Putamen (tissue), 1 donor: ENCODE results near the gene GDI1.

ENCODE experiments used
- DNase-seq: peaks from one replicate; pipeline ENCODE4 v3.0.0-alpha.2; 2016; ENCODE audit warnings: low spot score

GDI1 gene

DNA sequence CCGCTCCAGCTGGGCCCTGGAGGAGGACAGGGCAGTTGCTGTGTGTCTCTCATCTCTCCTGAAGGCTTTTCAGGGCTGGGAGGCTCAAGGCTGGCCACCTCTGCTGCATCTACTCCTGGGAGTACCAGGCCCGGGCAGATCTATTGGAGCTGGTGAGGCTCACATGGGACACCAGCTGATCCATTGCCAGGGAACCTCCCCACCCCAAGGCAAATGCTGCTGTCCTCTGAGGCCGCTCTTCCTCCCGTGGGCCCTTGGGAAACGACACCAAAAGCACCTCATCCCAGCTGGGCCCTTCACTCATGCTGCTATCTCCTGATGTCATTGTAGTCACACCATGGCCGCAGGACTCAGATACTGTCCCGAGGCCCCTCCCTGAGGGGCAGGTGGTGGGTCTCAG, 45.8 kb downstream of the GDI1 start:
- DNase-seq: no peak

DNA sequence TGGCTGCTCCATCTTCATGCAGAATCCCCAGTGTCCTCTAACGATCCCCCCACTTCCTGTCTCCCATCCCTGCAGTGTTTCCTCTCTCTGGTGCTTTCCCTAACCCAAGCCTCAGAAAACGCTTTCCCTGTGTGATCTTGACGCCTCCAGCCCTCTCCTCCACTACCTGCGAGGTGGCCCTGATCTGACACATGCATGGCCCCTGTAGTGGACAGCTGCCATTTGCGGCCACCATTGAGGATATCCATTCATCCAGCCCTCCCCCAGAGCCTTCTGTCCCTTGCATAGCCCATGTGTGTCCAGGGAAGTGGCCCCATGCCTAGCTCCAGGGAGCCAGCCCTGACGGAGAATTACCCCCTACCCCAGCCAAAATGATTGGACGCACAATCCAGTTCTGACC, 46.4 kb downstream of the GDI1 start:
- DNase-seq: no peak

DNA sequence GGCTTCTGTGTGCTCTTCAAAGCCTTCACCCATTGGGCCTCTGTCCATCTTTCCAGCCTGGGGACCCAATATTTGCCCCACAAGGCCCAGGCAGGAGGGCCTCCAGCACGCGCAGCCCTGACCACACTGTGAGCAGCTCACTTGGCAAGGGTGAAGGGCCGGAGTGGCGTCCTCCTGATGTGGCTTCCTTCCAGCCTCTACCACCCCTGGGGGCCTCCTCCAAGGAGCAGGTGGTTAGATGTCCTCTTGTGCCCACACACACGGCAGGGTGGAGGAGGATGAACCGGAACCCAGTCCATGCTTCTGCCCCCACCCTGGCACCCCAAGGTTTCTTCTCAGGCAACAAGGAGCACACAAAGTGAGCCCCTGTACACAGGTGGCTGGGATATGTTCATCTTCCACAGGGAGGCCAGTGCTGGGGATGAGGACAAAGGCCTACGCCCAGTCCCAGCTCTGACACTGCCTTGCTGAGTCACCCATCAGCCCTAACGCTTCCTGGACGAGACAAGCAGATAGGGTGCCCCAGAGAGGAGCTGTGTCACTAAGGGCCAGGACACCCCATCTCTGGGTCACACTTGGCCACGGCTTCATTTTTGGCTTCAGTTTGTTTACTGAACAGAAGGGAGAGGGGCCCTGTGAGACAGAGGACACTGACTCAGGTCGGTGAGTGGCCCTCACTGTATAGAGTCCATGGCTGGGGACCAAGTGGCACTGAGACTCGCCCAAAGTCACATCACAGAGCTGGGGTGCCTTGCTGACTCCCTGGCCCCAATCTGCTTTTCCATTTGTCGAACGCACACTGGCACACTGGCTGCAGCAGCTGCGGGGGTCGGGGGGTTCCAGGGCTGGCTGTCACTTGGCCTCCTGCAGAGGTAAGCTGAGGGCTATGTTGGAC, 47.5 kb downstream of the GDI1 start:
- DNase-seq: no peak

DNA sequence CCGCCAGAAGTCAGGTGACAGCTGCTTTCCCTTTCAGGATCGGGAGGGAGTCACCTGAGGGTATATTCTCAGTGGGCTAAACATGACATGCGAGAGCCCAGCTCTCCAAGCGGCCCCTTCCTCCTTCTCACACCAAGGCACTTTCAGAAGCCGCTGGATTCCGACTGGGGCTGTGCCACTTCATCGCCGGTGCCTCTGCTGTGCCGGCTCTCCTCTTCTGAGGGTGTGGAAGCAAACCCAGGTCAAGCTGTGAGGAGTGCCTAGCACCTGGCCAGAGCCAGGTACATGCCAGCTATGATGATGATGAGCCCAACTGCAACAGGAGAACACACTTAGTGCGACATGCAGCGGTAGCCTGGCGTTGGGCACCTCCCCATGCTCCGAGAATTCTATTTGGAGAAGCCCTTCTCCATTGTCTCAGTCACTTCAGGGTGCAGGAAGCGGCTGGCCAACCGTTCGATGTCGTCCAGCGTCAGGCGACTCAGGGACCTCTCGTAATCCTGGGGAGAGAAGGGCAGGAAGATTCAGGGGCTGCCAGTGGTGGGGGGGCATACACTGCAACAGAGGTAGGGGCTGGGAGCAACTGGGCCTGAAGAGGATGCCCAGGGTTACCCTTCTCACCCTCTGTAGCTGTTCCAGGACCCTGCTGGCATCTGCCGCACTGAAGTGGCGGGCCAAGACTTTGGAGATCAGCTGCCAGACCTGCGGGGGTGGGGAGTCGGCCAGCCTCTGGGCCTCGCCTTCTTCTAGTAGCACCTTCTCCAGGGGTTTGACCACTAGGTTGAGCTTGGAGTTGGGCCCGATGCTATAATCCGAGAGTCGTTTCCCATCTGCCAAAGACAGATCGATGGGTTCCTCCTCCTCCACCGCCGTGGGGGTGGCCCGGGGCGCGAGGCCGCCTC, 48.4 kb downstream of the GDI1 start:
- no peak for DNase-seq

DNA sequence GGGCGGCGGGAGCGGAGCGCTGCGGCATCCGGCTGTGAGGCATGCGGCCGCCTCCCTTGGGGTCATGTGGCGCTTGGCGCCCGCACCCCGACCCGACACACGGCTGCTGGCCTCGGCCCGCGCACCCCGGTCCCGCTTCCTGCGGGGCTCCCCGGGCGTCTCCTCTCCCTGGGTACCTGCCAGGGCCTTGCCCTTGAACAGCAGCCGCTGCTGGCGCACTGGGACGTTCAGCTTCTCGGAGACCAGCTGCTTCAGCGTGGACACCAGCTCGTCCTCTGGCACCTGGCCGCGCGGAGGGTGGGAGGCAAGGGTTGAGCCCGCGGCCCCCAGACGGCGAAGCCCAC, 49.1 kb downstream of the GDI1 start:
- DNase-seq: no peak

DNA sequence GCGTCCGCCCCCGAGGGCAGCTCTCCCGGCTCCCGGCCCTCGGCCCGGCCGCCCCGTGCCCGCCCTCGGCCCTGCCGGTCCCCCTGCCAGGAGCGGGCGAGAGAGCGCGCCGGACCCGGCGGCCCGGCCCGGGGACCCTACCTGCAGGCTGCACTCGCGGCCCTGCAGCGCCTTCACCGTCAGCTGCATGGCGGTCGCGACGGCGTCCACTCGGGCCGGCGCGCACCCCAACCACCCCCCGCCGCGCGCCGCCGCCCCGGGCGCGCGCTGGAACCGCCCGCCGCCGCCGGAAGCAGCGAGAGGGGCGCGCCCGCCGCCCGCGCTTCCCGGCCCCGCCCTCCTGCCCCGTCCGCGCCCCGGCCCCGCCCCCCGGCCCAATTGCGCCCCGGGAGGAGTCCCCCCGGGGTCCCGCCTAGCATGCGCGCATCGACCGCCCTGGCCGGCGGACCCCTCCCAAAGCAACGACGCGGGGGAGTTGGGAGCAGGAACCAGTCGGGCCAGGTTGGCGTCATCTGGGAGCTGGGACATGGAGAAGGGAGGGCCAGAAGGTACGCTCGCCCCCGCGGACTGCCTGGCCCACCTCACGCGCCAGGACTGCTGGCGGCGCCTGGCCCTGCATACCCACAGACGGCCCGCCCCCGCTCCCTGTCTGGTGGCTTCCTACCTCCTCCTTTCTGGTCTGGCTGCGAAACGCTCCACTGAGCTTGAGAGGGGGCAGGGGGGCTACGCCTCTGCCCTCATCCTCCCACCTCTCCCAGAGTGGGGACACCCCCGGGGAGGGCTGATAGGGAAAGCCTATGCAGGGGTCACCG, 49.6 kb downstream of the GDI1 start, which contains the start of gene UBL4A:
Gene UBL4A, minus strand, starts transcription at position 220 of the 812 bp plus-strand sequence. Its CDS starts 31 bp downstream, at position 189.
- DNase-seq: peak; percentile 44

DNA sequence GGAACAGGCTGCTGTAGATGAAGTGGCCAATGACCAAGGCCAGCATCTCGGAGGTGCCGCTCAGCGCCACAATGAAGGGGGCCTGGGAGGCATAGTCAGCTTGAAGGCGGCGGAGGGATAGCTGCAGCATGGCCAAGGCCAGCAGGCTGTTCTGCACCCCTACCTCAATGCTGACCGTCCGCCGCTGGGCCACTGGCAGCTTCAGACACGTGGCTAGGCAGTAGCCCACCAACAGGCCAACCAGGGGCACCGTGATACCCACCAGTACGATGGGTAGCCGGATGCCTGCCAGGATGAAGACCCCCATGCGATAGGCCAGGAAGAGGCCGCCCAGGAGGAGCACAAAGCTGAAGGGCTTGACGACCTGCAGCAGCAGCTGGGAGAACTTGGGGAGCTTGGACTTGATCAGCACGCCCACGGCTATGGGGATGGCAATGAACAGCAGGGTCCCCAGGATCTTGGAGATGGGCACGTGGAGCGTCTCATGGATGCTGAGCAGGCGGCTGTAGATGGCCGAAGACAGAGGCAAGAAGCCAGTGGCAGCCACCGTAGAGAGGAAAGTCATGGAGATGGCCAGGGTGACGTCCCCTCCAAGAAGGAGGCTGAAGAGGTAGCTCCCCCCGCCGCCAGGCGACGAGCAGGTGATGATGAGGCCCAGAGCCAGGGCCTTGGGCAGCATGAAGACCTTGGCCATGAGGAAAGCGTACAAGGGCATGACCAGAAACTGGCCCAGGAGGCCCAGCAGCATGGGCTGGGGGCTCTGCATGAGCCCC, 50.8 kb downstream of the GDI1 start:
- no peak for DNase-seq

DNA sequence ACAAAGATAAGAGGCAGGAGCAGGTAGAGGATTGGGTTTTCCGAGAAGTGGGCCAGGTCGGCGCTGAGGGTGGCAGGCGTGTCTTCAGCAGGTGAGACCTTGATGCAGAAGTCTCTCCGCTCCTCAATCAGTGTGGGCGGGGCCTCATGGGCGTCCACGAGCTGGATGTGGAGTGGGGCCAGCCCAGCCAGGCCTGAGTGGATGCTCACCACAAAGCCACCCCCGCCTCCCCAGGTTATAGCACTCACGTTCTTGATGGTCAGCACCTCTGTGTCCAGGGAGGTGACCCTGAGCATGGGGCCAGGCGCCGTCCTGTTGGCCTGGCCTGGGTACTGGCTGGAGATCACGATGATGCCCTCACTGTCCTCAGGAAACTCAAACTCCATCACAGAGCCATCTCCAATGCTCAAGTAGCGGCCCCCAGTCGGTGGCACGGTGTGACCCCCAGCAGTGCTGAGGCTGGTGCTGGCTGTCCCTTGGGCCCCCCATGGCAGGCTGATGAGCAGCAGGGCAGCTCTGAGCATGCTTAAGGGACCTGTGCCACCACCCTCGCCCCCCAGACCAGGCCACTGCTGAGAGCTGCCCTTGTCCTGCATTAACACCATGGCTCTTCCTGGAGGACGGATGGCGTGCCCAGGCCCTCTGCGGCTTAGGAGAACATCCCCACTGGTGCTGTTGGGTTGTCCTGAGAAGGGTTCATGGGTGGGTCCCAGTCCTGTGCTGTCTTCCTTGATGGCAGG, 51.6 kb downstream of the GDI1 start:
- no peak for DNase-seq

DNA sequence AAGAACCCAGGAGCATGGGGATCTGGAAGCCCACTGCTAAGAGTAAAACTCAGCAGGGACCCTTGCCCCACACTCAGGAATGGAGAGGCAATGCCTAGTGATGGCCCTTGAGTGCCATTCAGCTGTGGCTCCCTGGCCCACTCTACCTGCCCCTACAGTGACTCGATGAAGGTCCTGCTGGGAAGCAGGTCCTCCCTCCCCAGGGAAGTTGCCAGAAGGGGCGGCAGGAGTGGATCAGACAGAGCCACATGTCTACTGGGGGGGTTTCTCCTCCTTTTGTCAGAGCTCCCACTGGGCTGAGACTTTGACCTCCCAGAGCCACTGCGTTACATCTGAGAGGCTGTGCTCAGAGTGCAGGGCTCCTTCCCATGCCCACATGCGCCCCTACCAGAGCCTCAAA, 52.2 kb downstream of the GDI1 start:
- no peak for DNase-seq

DNA sequence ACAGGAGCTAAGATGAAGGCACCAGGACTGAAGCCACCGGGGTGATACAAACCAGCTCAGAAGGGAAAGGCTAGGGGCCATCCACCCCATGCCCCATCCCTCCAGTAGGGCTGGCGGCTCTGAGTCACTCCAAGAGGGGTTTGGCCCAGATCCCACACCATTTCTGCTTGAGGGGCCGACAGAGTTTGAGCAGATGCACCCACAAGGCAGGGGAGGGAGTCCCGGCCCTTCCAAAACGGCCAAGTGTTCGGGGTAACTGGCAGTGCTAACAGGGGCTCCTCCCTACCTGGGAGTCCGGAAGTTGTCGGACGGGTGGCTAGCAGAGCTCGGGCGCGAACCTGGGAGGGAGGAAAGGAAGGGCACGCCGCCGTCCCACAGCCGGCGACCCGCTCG, 53.1 kb downstream of the GDI1 start:
- DNase-seq: no peak

DNA sequence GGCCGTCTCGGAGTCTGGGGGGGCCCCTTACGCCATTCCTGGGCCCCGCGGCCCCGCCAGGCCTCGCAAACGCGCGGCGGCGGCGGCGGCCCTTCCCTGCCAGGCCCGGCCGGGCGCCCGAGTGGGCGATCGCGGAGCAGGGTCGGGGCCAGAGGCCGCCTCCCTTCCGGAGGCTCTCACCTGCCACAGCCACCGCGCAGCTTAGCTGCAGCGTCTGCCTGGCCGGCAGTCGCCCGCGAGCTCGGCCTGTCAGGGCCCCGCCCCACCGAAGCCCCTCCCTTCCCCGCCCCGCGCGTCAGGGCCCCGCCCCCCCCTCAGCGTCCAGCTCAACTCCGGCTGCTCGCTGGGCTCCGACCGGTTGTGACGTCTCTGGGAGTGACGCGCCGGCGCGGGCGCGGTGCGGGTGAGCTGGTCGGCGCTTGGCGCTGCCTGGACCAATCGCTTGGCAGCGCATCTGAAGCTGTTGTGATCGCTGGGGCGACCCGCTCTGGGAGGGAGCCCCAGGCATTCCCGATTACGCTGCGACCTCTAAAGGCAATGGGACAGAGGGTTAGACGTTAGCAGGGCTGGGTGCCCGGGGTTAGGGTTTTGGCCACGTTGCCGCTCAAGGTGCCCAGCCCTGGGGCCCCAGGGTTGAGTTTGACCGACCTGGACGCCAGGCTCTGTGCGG, 53.6 kb downstream of the GDI1 start, which contains the start of gene SLC10A3:
Gene SLC10A3, minus strand, starts transcription at position 216 of the 670 bp plus-strand sequence. CDS start 1,689 bp downstream, outside the sequence.
- DNase-seq: peak; percentile 95
